GM13977 (cell line): ENCODE data around the gene RIPK4.

Experiments used
- DNase-seq: peaks from one replicate; pipeline ENCODE4 v3.0.0; 2012; ENCODE audit warnings: low spot score
- CTCF ChIP-seq: IDR thresholded peaks from 2 replicates; pipeline ENCODE4 v1.5.1; 2012; ENCODE audit warnings: mild to moderate bottlenecking, control low read depth; ENCODE audit not compliant: insufficient read depth; ENCODE audit errors: extremely low read depth, missing control alignments
- in situ Hi-C: fragments of 300-500 bp; cut with MboI; formaldehyde crosslinking; loops from one replicate; pipeline ENCODE4 v1.12.0; 2022; ENCODE audit warnings: low sequenced_read_pairs, low pct_unique_long_range_greater_than_20kb, mixed read lengths, inconsistent platforms; ENCODE audit not compliant: unreplicated experiment

The RIPK4 gene

GRCh38 chr21:41802684-41803083 lies 35.8 kb upstream of the RIPK4 start:
- in situ Hi-C loops: no loop called here
- no peak for DNase-seq
- TF ChIP-seq CTCF: no peak

- in situ Hi-C loops: no loop called here
- TF ChIP-seq CTCF: no peak
- DNase-seq: no peak
Measured at GRCh38 chr21:41802198-41802584, 35.3 kb upstream of the RIPK4 start.

- no peak for TF ChIP-seq CTCF
- in situ Hi-C loops: no loop called here
Measured at GRCh38 chr21:41801321-41802197, 34.7 kb upstream of the RIPK4 start.

GRCh38 chr21:41800425-41801320 lies 33.8 kb upstream of the RIPK4 start:
- TF ChIP-seq CTCF: no peak
- in situ Hi-C loops: no loop called here
- DNase-seq: no peak

More at GRCh38 chr21:41801321-41802197, 34.7 kb upstream of the RIPK4 start:
- DNase-seq: no peak

- TF ChIP-seq CTCF: no peak
- in situ Hi-C loops: no loop called here
- no peak for DNase-seq
Measured at GRCh38 chr21:41799763-41800162, 32.9 kb upstream of the RIPK4 start.

- DNase-seq: no peak
- in situ Hi-C loops: no loop called here
- TF ChIP-seq CTCF: no peak
Measured at GRCh38 chr21:41798326-41798725, 31.5 kb upstream of the RIPK4 start.
